ENCODE results near the gene SCN5A.
A peak's percentile ranks its signal among the peaks of the same experiment; 100 is the strongest.

Gene SCN5A

DNA sequence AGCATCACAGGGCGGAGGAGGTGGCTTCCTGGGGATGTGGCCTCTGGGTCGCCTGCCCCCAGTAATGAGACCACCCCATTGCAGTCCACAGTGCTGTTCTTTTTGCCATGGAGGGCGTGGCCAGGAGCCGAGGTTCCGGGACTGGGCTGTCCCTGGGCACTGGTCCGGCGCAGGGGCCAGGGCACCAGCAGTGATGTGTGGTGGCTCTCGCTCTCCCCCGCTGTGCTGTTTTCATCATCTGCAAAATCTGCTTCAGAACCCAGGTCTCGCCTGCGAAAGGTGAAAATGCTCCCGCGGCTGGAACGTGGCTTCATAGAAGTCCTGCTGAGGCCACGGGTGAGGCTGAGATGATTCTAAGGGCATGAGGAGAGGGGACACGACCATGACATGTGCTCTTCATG lies 45.8 kb downstream of the SCN5A start:
- TF ChIP-seq, protein P1, sequence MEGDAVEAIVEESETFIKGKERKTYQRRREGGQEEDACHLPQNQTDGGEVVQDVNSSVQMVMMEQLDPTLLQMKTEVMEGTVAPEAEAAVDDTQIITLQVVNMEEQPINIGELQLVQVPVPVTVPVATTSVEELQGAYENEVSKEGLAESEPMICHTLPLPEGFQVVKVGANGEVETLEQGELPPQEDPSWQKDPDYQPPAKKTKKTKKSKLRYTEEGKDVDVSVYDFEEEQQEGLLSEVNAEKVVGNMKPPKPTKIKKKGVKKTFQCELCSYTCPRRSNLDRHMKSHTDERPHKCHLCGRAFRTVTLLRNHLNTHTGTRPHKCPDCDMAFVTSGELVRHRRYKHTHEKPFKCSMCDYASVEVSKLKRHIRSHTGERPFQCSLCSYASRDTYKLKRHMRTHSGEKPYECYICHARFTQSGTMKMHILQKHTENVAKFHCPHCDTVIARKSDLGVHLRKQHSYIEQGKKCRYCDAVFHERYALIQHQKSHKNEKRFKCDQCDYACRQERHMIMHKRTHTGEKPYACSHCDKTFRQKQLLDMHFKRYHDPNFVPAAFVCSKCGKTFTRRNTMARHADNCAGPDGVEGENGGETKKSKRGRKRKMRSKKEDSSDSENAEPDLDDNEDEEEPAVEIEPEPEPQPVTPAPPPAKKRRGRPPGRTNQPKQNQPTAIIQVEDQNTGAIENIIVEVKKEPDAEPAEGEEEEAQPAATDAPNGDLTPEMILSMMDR (IDR thresholded peaks at IDR 0.05; ENCODE audit: insufficient read depth, missing control alignments), result no peak
- FAIRE-seq, result no peak
- DNase-seq (ENCODE audit: insufficient read length, low spot score), result no peak

DNA sequence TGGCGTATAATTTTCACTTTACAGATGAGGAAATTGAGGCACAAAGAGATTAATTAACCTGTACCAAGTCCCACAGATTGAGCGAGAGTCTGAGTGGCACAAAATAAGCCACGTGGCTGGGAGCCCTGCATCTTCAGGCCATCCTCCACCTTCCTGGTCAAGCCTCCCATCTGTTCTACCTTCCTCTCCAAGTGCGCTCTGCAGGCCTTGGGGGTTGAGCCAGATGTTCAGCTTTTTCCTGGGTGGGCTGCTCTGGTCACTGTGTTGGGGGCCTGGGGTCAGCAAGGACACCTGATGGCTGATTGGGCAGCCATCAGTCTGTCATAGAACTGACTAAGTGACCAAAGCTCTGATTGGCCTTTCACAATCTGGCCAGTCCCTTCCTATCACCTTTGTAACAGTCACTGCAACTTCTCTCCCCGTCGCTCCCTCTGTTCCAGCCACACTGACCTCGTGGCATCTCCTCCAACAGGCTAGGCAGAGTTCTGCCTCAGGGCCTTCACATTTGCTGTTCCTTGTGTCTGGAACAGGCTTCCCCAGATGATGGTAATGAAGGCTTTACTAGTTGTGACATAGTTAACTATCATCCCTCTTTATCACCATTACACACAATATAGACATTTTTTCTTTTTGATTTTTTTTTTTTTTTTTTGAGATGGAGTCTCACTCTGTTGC lies 46.8 kb downstream of the SCN5A start:
- no peak for FAIRE-seq
- TF ChIP-seq, protein P1 (IDR thresholded peaks at IDR 0.05; ENCODE audit: insufficient read depth, missing control alignments), result no peak
- no peak for DNase-seq (ENCODE audit: insufficient read length, low spot score)

DNA sequence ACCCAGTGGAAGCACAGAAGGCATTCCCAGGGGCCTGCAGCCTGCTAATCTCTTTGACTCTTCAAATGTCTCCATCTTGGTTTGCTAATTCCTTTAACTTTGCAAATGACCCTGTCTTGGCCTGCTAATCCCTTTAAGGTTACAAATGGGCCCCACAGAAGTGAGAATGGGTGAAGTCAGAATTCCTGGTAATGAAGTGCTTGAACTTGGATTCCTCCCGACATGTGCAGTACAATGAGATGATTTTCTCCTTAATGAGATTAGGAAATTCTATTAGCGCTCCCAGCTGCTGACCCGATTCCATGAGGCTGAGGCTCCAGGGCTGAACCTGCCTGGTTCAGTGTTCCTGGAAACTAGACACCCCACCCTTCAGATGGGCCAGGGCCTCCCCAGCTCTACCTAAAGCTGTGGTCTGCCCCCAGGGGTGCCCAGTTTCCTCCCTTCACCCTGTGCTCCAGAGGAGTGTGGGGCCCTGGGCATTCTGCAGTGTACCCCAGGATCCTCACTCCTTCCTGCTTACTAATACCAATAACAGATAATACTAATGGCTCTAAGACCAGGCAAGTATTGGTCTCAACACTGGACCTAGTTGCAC lies 47.4 kb downstream of the SCN5A start:
- FAIRE-seq (peak; percentile 77), DNase-seq (ENCODE audit: insufficient read length, low spot score) (peak; percentile 71)
- TF ChIP-seq, protein P1 (IDR thresholded peaks at IDR 0.05; ENCODE audit: insufficient read depth, missing control alignments), result no peak

- no peak for DNase-seq (ENCODE audit: insufficient read length, low spot score)
- TF ChIP-seq, protein P1 (IDR thresholded peaks at IDR 0.05; ENCODE audit: insufficient read depth, missing control alignments), result no peak
- FAIRE-seq, result no peak
Observed at GRCh38 chr3:38600551-38600950, 48.9 kb downstream of the SCN5A start.

GRCh38 chr3:38599886-38600285 lies 49.6 kb downstream of the SCN5A start:
- no peak for FAIRE-seq
- DNase-seq (ENCODE audit: insufficient read length, low spot score), result no peak
- TF ChIP-seq, protein P1 (IDR thresholded peaks at IDR 0.05; ENCODE audit: insufficient read depth, missing control alignments), result no peak

GRCh38 chr3:38598791-38599190 lies 50.7 kb downstream of the SCN5A start:
- TF ChIP-seq, protein P1 (IDR thresholded peaks at IDR 0.05; ENCODE audit: insufficient read depth, missing control alignments), result no peak
- no peak for FAIRE-seq
- no peak for DNase-seq (ENCODE audit: insufficient read length, low spot score)

GRCh38 chr3:38597502-38598060 lies 51.9 kb downstream of the SCN5A start:
- FAIRE-seq (no peak), DNase-seq (ENCODE audit: insufficient read length, low spot score) (no peak)
- TF ChIP-seq, protein P1 (IDR thresholded peaks at IDR 0.05; ENCODE audit: insufficient read depth, missing control alignments), result no peak

Data from D721Med (cell line).